ENCODE results near the gene RFX4.

DNA sequence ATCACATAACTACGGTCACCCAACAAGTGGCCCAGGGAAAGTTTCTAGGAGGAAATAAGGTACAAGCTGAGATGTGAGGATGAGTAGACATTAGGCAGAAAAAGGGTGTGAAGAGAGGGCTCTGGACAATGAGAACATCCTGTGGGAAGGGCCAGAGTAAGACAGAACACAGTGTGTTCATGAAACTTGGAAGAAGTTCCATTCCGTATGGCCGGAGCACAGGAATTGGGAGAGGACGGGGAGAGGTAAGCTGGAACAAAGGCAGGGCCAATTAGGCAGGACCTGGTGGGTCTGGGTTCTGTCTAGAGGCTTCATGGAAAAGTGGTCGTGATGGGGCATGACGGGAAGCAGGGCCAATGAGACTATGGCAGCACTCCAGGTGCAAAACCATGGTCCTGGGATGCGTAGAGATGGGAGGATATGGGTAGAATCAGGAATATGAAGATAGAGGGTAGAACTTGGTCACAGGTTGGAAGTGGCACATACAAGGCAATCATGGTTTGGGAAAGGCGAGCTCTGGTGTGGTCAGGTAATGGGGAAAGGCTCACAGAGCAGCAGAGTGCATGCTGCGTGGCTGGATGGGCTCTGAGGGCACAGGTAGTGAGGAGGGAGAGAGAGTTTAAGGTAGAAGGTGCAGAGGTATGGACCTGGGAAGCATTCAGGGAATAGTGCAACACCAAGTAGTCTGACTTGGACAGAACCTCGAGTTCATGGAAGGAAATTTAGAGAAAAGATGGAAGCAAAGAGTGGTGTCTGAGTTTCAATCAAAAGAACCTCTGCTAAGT is 93.0 kb downstream of the RFX4 start:
- TF ChIP-seq GATA3 (IDR thresholded peaks at IDR 0.05; ENCODE audit: low read depth, low read length) (no peak), GATA2 (IDR thresholded peaks at IDR 0.05; ENCODE audit: low read depth, low read length) (no peak)
